Vagina (tissue), 2 donors: ENCODE data around the gene REV1. TPM values are rescaled to one million over a fixed set of nuclear protein-coding genes. Genes with fewer than 3 reads are reported as not detected.

Experiments used
- DNase-seq, 2 donors: peaks; one replicate each; pipeline ENCODE4 v3.0.0-alpha.2; 2017; ENCODE audit errors: extremely low spot score in 2 of 2
- H3K27ac ChIP-seq: fragments of 200-600 bp; sonication (generic); one replicate; pipeline ENCODE4 v1.5.1; 2019
- H3K27me3 ChIP-seq: fragments of 200-600 bp; sonication (generic); one replicate; pipeline ENCODE4 v1.5.1; 2019
- H3K36me3 ChIP-seq, 2 donors: fragments of 200-600 bp; sonication (generic); one replicate each; pipeline ENCODE4 v1.5.1; 2017 to 2019
- H3K4me1 ChIP-seq: fragments of 200-600 bp; sonication (generic); one replicate; pipeline ENCODE4 v1.5.1; 2019
- H3K4me3 ChIP-seq, 2 donors: fragments of 200-600 bp; sonication (generic); 1 replicate in 1 of 2; 2 replicates in 1 of 2; pipeline ENCODE4 v1.5.1; 2016 to 2019
- H3K9me3 ChIP-seq: fragments of 200-600 bp; sonication (generic); one replicate; pipeline ENCODE4 v1.5.1; 2019
- POLR2A ChIP-seq, 2 donors: fragments of 450-650 bp; IDR thresholded peaks; one replicate each; pipeline ENCODE4 v1.6.1; 2017; ENCODE audit warnings: antibody characterized with exemption in 2 of 2, mild to moderate bottlenecking in 2 of 2, moderate library complexity in 2 of 2
- POLR2AphosphoS5 ChIP-seq, 2 donors: sonication (generic); formaldehyde crosslinking; IDR thresholded peaks; one replicate each; pipeline ENCODE4 v1.9.0; 2017; ENCODE audit warnings: antibody characterized with exemption in 2 of 2, mild to moderate bottlenecking in 2 of 2, low read depth in 1 of 2; ENCODE audit not compliant: insufficient read depth in 1 of 2
- intact Hi-C: fragments of 100-400 bp; cut with DNase I; formaldehyde crosslinking; loops from one replicate; pipeline ENCODE4 v1.15.1; 2023
- total RNA-seq: library from RNA; depleted of rRNA; stranded (reverse); fragments of >200 nt; gene quantifications from one replicate; pipeline ENCODE4 v1.2.3, GENCODE V29; 2016
- TF ChIP-seq, protein P1 (sequence below), 3 experiments: fragments of 450-650 bp in 2 of 3; fragments of 200-600 bp in 1 of 3; sonication (generic) in 1 of 3; IDR thresholded peaks; one replicate each; pipeline ENCODE4 v1.5.1; 2017 to 2019; ENCODE audit warnings: antibody characterized with exemption in 3 of 3, mild to moderate bottlenecking in 2 of 3, moderate library complexity in 2 of 3

Gene REV1
- 102 TPM for total RNA-seq

DNA sequence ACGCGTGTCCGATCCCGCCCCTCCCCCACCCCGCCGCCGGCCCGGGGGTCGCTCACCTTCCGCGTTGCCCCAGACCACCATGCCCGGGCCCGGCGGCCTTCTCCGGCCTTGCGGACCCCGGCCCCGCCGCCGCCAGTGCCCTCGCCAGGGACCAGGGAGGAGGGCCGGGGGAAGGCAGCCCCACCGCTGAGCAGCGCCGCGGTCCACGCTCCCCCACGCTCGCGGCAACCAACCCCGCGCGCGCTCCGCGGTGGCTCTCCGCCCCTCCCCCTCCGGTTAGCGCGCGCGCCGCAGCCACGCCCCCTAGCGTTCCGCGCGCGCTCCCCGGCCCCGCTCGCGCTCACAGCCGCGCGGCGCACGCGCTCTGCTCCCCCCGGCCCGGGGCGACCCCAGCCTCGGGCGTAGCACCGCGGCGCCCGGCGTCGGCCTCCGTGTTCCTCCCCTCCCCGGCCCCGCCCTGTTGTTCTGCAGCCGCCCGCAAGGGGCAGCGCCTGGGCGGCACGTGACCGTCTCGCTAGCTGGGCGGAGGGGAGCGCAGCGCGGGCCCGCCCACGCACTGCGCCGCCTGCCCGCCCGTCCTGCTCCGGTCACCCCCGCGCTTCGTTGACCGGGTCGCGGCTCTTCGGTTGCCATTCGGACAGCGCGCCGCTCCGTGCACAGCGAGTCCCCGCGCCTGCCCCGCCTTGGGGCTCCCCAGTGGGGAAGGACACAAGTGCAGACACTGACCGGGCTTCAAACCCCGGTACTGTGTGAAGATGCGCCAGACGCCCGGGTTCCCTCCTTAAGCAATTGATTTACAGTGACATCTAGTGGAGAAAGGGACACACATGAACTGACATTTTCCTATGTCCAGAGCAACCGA, at the start of gene REV1:
Gene REV1, minus strand, starts transcription at position 257 of the 862 bp plus-strand sequence. CDS start 25,042 bp downstream, outside the sequence.
- Histone ChIP-seq H3K27ac (peak within 1 kb of the TSS; percentile 98), H3K27me3 (no peaks in the 10 kb centered on the region), H3K36me3 (no peaks in the 10 kb centered on the region), H3K4me3 (peak within 1 kb of the TSS; percentile 90 to 93), H3K9me3 (no peaks in the 10 kb centered on the region), H3K4me1 (peaks cover 52% of the 10 kb centered on the region)
- intact Hi-C loops, result loop anchor here (10.0 kb wide), 1 partner anchor 145 kb away; no protein-coding TSS in a partner anchor
- TF ChIP-seq, protein P1, sequence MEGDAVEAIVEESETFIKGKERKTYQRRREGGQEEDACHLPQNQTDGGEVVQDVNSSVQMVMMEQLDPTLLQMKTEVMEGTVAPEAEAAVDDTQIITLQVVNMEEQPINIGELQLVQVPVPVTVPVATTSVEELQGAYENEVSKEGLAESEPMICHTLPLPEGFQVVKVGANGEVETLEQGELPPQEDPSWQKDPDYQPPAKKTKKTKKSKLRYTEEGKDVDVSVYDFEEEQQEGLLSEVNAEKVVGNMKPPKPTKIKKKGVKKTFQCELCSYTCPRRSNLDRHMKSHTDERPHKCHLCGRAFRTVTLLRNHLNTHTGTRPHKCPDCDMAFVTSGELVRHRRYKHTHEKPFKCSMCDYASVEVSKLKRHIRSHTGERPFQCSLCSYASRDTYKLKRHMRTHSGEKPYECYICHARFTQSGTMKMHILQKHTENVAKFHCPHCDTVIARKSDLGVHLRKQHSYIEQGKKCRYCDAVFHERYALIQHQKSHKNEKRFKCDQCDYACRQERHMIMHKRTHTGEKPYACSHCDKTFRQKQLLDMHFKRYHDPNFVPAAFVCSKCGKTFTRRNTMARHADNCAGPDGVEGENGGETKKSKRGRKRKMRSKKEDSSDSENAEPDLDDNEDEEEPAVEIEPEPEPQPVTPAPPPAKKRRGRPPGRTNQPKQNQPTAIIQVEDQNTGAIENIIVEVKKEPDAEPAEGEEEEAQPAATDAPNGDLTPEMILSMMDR (IDR thresholded peaks at IDR 0.05), result peak; percentile 27 to 82 (median 81)
- TF ChIP-seq POLR2AphosphoS5 (IDR thresholded peaks at IDR 0.05; ENCODE audit: insufficient read depth in 1 of 2, low read depth in 1 of 2) (peak in 1 of 2 donors; percentile 74), POLR2A (IDR thresholded peaks at IDR 0.05) (peak in 1 of 2 donors; percentile 47)
- DNase-seq, result peak in 1 of 2 donors; percentile 96

DNA sequence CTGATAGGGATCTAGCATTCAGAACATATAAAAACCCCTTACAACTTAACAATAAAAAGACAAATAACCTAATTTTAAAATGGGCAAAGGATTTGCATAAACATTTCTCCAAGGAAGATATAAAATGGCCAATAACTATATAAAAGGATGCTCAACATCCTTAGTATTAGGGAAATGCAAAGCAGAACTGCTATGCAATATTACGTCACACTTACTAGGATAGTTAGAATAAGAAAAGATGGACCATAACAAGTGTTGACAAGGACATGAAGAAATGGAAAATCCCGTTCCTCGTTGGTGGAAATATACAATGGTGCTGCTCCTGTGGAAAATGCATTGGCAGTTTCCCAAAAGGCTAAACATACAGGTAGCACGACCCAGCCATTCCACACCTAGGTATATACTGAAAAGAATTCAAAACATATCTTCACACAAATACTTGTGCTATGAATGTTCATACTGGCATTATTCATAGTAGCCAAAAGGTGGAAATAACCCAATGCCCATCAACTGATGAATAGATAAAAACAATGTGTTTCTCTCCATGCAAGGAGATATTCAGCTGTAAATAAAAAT, 48.2 kb upstream of the REV1 start:
- Histone ChIP-seq H3K4me3 (no peak overlapping the region), H3K36me3 (no peaks in the 10 kb centered on the region), H3K4me1 (no peaks in the 10 kb centered on the region), H3K9me3 (no peaks in the 10 kb centered on the region), H3K27ac (no peak overlapping the region), H3K27me3 (no peaks in the 10 kb centered on the region)
- no peak for DNase-seq
- intact Hi-C loops, result no loop called here
- TF ChIP-seq POLR2A (IDR thresholded peaks at IDR 0.05) (no peak), POLR2AphosphoS5 (IDR thresholded peaks at IDR 0.05; ENCODE audit: insufficient read depth in 1 of 2, low read depth in 1 of 2) (no peak)
- TF ChIP-seq, protein P1 (IDR thresholded peaks at IDR 0.05), result no peak

DNA sequence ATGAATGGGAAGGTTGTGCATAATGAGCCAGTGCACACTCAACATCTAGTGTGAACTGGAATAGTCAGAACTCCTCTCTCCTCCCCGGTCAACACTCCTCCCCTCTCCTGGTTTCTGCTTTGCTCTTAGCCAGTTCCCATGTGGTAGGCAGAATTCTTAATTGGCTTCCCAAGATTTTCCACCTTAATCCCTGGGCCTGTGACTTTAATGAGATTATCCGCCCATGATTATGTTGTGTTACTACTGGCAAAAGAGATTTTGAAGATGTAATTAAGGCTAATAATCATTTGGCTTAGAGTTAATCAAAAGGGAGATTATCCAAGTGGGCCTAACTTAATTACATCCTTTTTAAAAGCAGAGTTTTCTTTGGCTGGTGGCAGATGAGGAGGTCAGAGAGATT, 34.2 kb upstream of the REV1 start:
- TF ChIP-seq POLR2A (IDR thresholded peaks at IDR 0.05), result no peak
- TF ChIP-seq, protein P1 (IDR thresholded peaks at IDR 0.05), result no peak
- no peak for TF ChIP-seq POLR2AphosphoS5 (IDR thresholded peaks at IDR 0.05; ENCODE audit: insufficient read depth in 1 of 2, low read depth in 1 of 2)
- Histone ChIP-seq H3K27me3 (no peaks in the 10 kb centered on the region), H3K27ac (no peak overlapping the region), H3K36me3 (no peaks in the 10 kb centered on the region), H3K9me3 (no peaks in the 10 kb centered on the region), H3K4me3 (no peak overlapping the region), H3K4me1 (no peaks in the 10 kb centered on the region)
- intact Hi-C loops, result no loop called here
- DNase-seq, result no peak

GRCh38 chr2:99522157-99522556, 32.3 kb upstream of the REV1 start:
- H3K4me3 ChIP-seq, result no peak overlapping the region
- no peak overlapping the region for H3K27ac ChIP-seq
- no peaks in the 10 kb centered on the region for H3K27me3 ChIP-seq
- intact Hi-C loops, result no loop called here
- DNase-seq, result no peak
- H3K4me1 ChIP-seq, result no peaks in the 10 kb centered on the region
- TF ChIP-seq POLR2A (IDR thresholded peaks at IDR 0.05) (no peak), POLR2AphosphoS5 (IDR thresholded peaks at IDR 0.05; ENCODE audit: insufficient read depth in 1 of 2, low read depth in 1 of 2) (no peak)
- TF ChIP-seq, protein P1 (IDR thresholded peaks at IDR 0.05), result no peak
- no peaks in the 10 kb centered on the region for H3K36me3 ChIP-seq
- no peaks in the 10 kb centered on the region for H3K9me3 ChIP-seq
